AG04450 (cell line): ENCODE measurements around the gene STPG2. TPM values are rescaled to one million over a fixed set of nuclear protein-coding genes. Genes with fewer than 3 reads are reported as not detected.

Source experiments
- CTCF ChIA-PET: fragments of 300-600, 350-600 bp; formaldehyde crosslinking; extraction: SDS; loops from one replicate; lab custom pipeline; 2022; ENCODE audit warnings: antibody characterized with exemption, inconsistent platforms; lab: Charles Lee
- POLR2A ChIA-PET: fragments of 350-600 bp; formaldehyde crosslinking; extraction: SDS; loops from one replicate; lab custom pipeline; 2021; ENCODE audit warnings: antibody characterized with exemption, inconsistent platforms; lab: Yijun Ruan, JAX
- DNase-seq: peaks from one replicate; pipeline ENCODE4 v3.0.0-alpha.2; 2011; ENCODE audit warnings: low read depth, low spot score
- H3K27ac ChIP-seq: one replicate; pipeline ENCODE4 v1.5.1; 2012; ENCODE audit warnings: low read depth, low read length, control low read depth
- H3K27me3 ChIP-seq: one replicate; pipeline ENCODE4 v1.6.0; 2012; ENCODE audit warnings: low read length; ENCODE audit not compliant: control insufficient read depth, insufficient read depth
- H3K4me3 ChIP-seq: 2 replicates; pipeline ENCODE4 v1.5.1; 2011; ENCODE audit warnings: mild to moderate bottlenecking, low read depth, low read length, control low read depth
- H3K9me3 ChIP-seq: 2 replicates; pipeline ENCODE4 v1.5.1; 2012; ENCODE audit warnings: low read length; ENCODE audit not compliant: control insufficient read depth, insufficient read depth
- CTCF ChIP-seq: IDR thresholded peaks from 2 replicates; pipeline ENCODE4 v1.5.1; 2011; ENCODE audit warnings: low read depth, low read length, control low read depth, inconsistent platforms
- polyA plus RNA-seq: library from polyadenylated mRNA; depleted of rRNA; stranded (reverse); fragments of >200 nt; gene quantifications from 2 replicates; pipeline ENCODE4 v1.2.3, GENCODE V29; 2011

Gene STPG2
- polyA plus RNA-seq, 1 experiment, result not detected

- Histone ChIP-seq H3K9me3 (no peaks in the 10 kb centered on the region), H3K4me3 (no peak overlapping the region), H3K27me3 (no peaks in the 10 kb centered on the region), H3K27ac (no peak overlapping the region)
- peak; percentile 28 for TF ChIP-seq CTCF
- ChIA-PET CTCF (interaction anchor here (0.6 to 2.1 kb wide), 11 partner anchors 9 to 1314 kb away, joined by 3 to 12 read pairs (median 3); no protein-coding TSS in a partner anchor), POLR2A (no interaction called here)
- DNase-seq, result no peak
Observed at GRCh38 chr4:98150092-98150761, 7.0 kb upstream of the STPG2 start.

- ChIA-PET POLR2A (no interaction called here), CTCF (interaction anchor here (0.6 to 2.1 kb wide), 4 partner anchors 779 to 1865 kb away, joined by 3 to 10 read pairs (median 4); no protein-coding TSS in a partner anchor)
- Histone ChIP-seq H3K9me3 (no peaks in the 10 kb centered on the region), H3K4me3 (no peak overlapping the region), H3K27me3 (no peaks in the 10 kb centered on the region), H3K27ac (no peak overlapping the region)
- DNase-seq, result no peak
- no peak for TF ChIP-seq CTCF
Observed at GRCh38 chr4:98148856-98149255, 5.6 kb upstream of the STPG2 start.

- CTCF ChIA-PET, result interaction anchor here (0.5 kb wide), 1 partner anchor 24 kb away, joined by 4 read pairs; no protein-coding TSS in a partner anchor
- H3K9me3 ChIP-seq, result no peaks in the 10 kb centered on the region
- no peaks in the 10 kb centered on the region for H3K27me3 ChIP-seq
- no peak overlapping the region for H3K4me3 ChIP-seq
- POLR2A ChIA-PET, result no interaction called here
- no peak overlapping the region for H3K27ac ChIP-seq
- no peak for DNase-seq
- no peak for TF ChIP-seq CTCF
Observed at GRCh38 chr4:98126141-98126540, 17.1 kb downstream of the STPG2 start.

- CTCF ChIA-PET, result no interaction called here
- Histone ChIP-seq H3K27me3 (no peaks in the 10 kb centered on the region), H3K9me3 (no peaks in the 10 kb centered on the region), H3K4me3 (no peak overlapping the region), H3K27ac (no peak overlapping the region)
- no peak for DNase-seq
- TF ChIP-seq CTCF, result no peak
- POLR2A ChIA-PET, result no interaction called here
Observed at GRCh38 chr4:98125585-98125984, 17.7 kb downstream of the STPG2 start.

GRCh38 chr4:98117363-98117762, 25.9 kb downstream of the STPG2 start:
- no peaks in the 10 kb centered on the region for H3K9me3 ChIP-seq
- no peak overlapping the region for H3K4me3 ChIP-seq
- DNase-seq, result no peak
- no peaks in the 10 kb centered on the region for H3K27me3 ChIP-seq
- CTCF ChIA-PET, result no interaction called here
- TF ChIP-seq CTCF, result no peak
- no peak overlapping the region for H3K27ac ChIP-seq
- POLR2A ChIA-PET, result no interaction called here
